Spleen (tissue), 7 donors: ENCODE measurements around the gene LTC4S.

ENCODE experiments used
- POLR2A ChIP-seq, 3 donors: fragments of 450-650 bp; IDR thresholded peaks; one replicate each; pipeline ENCODE4 v1.5.1; 2017; ENCODE audit warnings: antibody characterized with exemption in 3 of 3, mild to moderate bottlenecking in 1 of 3
- TF ChIP-seq, protein P1 (sequence below), 11 experiments: fragments of 200-600 bp in 7 of 11; fragments of 450-650 bp in 4 of 11; sonication (generic) in 4 of 11; IDR thresholded peaks in 8 of 11; conservative IDR thresholded peaks in 3 of 11; 1 replicate in 7 of 11; 2 replicates in 4 of 11; pipeline versions ENCODE4 v1.4.0 to v1.8.0; 2016 to 2021; ENCODE audit warnings: antibody characterized with exemption in 11 of 11, inconsistent platforms in 4 of 11, mild to moderate bottlenecking in 1 of 11
- donor health status: DM: no; HTN: no; CAD: no; lungs with moderate emphysema.
- donor health status: DM: no; HTN: no; CAD: no.
- donor health status: DM: no; HTN: no; CAD: no.

DNA sequence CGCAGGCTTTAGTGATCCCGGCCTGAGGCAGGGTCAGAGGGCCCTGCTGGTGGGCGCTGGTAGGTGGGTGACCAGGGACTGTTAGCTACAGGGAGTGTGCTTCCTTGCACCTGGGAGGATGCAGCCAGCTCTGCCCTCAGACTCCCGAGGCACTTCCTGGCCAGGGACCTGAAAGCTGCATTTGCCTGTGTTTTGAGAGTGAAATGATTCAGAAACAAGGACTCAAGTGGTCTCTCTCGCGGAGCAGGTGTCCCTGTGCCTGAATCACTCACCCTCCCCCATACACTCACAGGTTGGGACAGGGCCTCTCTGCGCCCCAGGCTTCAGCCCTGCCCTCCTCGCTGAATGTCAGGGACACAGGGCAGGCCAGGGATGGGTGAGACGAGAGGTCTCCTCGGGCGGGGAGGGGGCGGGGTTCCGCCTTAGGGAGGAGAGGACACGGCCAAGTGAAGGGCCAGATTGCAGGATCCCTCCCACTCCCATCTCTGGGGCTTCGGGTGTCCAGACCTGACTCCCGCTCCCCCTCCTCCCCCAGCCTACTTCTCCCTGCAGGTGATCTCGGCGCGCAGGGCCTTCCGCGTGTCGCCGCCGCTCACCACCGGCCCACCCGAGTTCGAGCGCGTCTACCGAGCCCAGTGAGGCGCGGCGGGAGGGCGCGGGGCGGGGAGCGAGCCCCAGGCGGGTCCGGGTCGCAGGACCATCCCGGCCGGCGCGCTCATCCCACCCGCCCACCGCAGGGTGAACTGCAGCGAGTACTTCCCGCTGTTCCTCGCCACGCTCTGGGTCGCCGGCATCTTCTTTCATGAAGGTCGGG, 1.5 kb downstream of the LTC4S start:
- TF ChIP-seq, protein P1, sequence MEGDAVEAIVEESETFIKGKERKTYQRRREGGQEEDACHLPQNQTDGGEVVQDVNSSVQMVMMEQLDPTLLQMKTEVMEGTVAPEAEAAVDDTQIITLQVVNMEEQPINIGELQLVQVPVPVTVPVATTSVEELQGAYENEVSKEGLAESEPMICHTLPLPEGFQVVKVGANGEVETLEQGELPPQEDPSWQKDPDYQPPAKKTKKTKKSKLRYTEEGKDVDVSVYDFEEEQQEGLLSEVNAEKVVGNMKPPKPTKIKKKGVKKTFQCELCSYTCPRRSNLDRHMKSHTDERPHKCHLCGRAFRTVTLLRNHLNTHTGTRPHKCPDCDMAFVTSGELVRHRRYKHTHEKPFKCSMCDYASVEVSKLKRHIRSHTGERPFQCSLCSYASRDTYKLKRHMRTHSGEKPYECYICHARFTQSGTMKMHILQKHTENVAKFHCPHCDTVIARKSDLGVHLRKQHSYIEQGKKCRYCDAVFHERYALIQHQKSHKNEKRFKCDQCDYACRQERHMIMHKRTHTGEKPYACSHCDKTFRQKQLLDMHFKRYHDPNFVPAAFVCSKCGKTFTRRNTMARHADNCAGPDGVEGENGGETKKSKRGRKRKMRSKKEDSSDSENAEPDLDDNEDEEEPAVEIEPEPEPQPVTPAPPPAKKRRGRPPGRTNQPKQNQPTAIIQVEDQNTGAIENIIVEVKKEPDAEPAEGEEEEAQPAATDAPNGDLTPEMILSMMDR (IDR thresholded peaks at IDR 0.05 in 8 of 11, conservative IDR thresholded peaks at IDR 0.05 in 3 of 11) = no peak
- no peak for TF ChIP-seq POLR2A (IDR thresholded peaks at IDR 0.05)
